NCI-H146 treated with DMSO at 0.1 percent for 48 hours (cell line): Measurements from ENCODE around the gene TUBB3.
A peak's percentile ranks its signal among the peaks of the same experiment; 100 is the strongest.
"Not testable (repeated sequence)": the region's sequence is repeated elsewhere in the genome, so short reads cannot be mapped to it uniquely, and the experiment has no call there.

Source experiments
- DNase-seq: peaks from one replicate; lab custom pipeline; 2025; ENCODE audit not compliant: unreplicated experiment; lab: John Stamatoyannopoulos, UW

TUBB3 gene

DNA sequence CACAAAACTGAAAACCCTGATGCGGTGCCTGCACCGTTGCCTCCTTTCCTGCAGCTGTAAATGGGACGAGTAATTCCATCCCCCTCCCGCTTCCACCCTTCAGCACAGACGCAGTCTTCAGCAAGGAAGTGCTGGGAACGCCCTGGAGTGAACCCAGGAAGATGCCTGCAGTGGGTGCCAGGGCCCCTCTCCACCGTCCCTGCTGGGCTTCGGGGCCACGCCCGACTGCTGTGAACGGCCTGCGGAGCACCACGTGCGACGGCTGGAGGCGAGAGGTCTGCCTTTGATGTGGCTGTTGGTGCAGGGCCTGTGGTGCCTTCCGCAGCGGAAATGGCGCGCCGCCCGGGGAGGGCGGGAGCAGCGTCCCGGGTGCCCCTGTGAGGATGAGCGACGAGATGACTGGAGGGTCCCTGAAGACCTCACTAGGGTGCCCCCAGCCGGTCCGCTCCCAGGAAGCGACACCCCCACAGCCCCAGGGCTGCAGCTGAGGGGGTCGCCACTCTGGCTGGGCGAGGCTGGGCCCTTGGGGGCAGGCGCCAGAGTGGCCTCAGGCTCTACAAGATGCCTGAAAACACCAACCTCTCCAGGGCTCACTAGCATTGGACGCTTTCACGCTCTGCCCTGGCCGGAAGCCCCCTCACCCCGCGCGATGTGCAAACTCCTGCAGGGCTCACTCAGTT, 5.2 kb upstream of the TUBB3 start:
- DNase-seq: peak; percentile 37

DNA sequence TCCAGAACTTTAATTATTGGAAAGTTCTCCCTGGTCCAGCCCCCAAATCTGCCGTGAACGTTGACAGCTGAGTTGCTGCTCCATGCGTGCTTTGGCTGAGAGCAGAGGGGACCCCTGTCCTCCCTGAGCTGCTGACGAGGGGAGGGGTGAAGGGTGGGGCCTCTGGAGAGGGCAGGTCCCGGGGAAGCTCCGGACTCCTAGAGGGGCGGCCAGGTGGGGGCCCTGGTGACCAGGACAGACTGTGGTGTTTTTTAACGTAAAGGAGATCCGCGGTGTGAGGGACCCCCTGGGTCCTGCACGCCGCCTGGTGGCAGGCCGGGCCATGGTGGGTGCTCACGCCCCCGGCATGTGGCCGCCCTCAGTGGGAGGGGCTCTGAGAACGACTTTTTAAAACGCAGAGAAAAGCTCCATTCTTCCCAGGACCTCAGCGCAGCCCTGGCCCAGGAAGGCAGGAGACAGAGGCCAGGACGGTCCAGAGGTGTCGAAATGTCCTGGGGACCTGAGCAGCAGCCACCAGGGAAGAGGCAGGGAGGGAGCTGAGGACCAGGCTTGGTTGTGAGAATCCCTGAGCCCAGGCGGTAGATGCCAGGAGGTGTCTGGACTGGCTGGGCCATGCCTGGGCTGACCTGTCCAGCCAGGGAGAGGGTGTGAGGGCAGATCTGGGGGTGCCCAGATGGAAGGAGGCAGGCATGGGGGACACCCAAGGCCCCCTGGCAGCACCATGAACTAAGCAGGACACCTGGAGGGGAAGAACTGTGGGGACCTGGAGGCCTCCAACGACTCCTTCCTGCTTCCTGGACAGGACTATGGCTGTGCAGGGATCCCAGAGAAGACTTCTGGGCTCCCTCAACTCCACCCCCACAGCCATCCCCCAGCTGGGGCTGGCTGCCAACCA, 4.4 kb upstream of the TUBB3 start, which contains the start of gene MC1R:
MC1R (plus strand) TSS at position 410 of the 895 bp plus-strand sequence; CDS start at position 807, 397 bp downstream.
- DNase-seq: peak; percentile 15

GRCh38 chr16:89919535-89920406, 3.4 kb upstream of the TUBB3 start:
- DNase-seq: no peak

GRCh38 chr16:89920723-89921122, 2.4 kb upstream of the TUBB3 start:
- no peak for DNase-seq

GRCh38 chr16:89921131-89921701, 1.9 kb upstream of the TUBB3 start:
- DNase-seq: no peak

DNA sequence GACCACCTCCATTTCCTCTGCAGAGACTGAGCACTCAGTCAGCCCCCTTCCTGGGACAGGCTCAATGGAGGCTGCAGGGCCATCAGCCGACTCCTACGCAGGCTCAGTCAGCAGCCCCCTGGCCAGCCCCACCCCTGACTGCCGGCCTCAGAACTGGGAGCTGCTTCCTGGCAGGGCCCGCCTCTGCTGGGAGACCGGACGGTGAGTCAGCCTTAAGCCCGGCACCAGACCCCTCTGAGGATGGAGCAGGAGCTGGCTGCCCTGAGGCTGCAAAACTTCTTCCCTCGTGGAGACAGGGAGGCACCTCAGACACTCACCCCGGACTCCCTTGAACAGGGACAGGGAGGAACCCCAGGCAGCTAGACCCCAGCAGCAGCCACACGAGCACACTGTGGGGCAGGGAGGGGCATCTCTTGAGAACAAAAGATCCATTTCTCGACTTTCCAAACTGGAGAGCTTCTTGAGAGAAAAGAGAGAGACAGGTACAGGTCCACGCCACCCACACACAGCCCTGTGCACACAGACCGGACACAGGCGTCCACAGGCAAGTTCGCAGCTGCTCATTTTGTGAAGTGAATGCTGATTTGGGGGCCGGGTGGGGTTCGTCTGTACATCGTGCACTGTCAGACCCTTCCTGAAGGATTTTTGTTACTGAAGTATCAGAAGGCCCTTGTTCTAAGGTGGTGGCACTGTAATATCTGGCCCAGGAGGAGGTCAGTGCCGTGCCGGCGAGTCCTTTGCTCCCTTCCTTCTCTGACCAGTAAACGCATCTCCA, 1.3 kb upstream of the TUBB3 start:
- peak; percentile 17 for DNase-seq

DNA sequence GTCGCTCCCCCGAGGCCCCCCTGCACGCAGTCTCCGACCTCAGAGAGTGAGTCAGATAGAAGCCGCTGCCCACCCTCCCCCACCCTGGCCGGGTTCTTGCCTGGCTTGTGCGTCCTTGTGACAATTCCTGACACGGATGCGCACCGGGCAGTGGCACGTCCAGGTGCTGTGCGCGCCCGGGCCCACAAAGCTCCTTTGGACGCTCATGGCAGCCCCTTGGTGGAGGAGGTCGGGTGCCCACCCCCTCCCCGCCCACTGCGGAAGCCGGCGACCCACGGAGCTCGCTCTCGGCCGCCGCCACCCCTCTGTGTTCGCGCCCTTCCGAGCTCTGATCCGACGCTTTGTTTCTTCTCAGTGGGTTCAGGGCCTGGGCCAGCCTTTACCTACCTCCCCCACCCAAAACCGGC, 662 bp upstream of the TUBB3 start:
- no peak for DNase-seq

DNA sequence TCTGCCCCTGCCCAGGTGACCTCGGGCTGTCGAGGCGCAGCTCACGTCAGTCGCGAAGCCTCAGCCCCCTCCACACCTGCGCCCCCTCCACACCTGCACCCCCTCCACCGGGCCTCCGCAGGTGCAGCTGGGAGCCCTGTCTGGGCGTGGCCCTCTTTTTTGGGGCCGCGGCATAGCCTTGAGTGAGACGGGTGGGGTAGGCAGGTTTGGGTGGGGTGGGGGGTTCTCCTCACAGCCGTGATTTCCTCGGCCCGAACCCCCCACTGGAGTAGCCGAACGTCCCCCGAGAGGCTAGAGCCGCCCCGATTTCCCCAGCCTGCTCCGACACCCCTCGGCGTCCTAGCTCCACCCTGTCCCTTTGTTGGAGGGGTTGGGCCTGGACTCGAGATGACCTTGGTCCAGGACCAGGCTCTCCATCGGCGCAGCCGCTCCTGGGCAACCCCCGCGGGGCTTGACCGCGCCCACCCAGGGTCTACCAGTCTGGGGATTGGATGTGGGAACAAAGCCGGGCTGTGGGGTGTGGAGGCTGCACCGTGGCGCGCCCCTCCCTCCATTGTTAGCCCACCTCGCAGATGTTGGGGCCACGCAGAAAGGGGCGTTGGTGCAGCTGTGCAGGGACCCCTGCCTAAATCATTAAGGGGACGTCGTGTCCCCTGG, 626 bp downstream of the TUBB3 start:
- peak; percentile 45 for DNase-seq

DNA sequence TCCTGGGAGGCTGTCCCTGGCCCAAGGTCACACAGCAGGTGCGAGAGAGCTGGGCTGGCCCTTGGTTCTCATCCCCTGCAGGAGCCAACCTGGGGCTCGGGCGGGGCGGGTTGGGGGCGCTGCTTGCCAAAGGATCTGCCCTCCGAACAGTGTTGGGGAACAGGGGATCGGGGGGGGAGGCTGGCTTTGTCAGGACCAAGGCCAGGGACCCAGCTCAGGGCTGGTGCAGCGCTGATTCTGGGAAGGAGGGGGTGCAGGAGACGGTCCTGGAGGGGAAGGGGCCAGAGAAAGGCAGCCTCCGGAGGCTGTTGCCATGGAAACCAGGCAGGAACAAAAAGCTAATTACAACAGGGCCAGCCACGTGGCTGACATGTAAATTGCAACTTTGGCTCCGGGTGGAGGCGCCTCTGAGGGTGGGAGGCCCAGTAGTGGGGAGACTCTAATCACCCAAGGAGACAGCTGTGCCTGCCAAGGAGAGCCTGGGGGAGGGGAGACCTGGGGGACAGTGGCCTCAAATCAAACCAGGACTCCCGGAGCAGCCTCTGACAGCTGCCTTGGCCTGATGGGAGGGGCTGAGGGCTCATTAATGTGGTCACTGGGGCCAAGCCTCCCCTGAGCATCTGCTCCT, 1.3 kb downstream of the TUBB3 start:
- DNase-seq: peak; percentile 40

GRCh38 chr16:89924925-89925307, 1.8 kb downstream of the TUBB3 start:
- no peak for DNase-seq

DNA sequence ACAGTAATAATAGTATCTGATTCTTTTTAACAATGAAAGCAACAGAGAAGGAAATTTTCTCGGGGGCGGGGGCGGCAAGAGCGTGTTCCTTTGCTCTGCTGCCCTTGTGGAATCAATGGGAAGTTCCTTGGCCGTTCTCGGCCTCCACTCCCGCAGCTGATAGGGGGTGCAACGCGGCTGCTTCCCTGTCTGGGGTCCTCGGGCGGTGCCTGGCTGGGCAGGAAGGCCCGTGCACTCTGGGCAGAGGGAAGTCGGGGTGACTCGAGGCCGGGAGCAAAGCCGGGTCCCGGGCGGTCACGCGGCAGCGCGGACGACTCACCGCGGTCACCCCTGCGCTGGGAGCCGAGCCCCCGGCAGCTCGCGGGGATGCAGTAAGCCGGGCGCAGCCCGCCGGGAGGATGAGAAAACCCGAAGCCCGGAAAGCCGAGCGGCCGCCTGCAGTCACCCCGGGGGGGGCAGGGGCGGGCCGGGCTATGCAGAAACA, 2.5 kb downstream of the TUBB3 start:
- DNase-seq: no peak

DNA sequence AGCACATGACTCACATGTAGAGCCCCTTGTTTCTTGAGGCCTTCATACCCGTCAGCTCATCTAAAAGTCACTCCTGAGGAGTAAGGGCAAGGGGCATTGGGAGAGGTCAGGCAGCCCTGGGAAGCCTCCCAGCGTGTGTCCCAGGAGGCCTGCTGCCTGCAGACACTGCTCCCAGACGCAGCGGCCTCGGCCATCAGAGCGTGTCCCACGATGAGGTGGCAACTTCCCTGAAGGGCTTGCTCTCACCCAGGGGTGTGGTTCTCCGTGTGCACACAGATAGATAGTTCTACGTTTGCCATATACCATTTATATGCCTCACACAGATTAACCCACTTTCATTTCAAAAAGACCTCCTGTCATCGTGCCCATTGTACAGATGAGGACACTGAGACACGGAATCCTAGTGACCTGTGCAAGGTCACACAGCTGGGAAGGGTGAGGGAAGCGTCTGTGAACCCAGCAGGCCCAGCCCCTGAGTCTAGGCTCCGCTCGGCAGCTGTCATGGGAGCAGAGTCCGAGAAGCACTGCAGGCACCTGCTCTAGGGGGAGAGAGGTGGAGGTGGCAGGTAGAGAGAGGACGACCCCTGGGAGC, 8.3 kb downstream of the TUBB3 start:
- no peak for DNase-seq

DNA sequence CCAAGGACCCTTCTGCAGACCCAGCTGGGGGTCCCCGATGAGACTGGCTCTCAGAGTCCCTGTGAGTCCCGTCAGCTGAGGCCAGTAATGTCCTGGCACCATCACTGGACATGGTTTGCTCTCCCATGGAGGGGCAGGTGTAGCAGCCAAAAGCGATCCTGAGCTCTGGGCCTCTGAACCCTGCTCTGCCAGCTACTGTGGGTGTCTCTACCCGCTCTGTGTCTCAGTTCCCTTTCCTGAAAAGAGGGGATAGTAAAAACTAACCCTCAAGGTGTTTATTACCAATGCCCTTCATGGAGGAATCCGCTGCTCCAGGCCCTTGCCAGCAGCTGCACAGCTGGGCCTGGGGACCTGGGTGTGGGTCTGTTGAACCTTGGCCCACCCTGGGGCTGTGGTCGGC, 8.8 kb downstream of the TUBB3 start:
- no peak for DNase-seq

- DNase-seq: not testable (repeated sequence)
Observed at GRCh38 chr16:89934019-89934418, 10.9 kb downstream of the TUBB3 start.

- DNase-seq: no peak
Observed at GRCh38 chr16:89934611-89935553, 11.7 kb downstream of the TUBB3 start.

DNA sequence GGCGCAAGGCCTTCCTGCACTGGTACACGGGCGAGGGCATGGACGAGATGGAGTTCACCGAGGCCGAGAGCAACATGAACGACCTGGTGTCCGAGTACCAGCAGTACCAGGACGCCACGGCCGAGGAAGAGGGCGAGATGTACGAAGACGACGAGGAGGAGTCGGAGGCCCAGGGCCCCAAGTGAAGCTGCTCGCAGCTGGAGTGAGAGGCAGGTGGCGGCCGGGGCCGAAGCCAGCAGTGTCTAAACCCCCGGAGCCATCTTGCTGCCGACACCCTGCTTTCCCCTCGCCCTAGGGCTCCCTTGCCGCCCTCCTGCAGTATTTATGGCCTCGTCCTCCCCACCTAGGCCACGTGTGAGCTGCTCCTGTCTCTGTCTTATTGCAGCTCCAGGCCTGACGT, 12.5 kb downstream of the TUBB3 start:
- not testable (repeated sequence) for DNase-seq

DNA sequence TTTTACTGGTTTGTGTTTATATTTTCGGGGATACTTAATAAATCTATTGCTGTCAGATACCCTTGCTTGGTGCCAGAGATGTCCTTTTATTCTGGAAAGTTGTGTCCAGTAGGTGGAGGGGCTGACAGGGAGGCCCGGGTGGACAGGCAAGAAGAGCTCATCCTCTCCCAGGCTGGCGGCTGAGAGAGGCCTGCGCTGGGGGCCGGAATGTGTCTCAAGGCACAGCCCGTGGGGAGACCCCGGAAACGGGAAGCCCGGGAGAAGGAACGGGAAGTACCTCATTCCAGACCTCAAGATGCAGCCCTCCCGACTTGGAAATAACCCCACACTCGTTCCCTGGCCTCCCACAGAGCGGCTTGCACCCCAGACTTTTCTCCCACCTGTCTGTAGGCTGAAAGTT, 12.9 kb downstream of the TUBB3 start:
- no peak for DNase-seq

- no peak for DNase-seq
Observed at GRCh38 chr16:89936508-89936907, 13.4 kb downstream of the TUBB3 start.
